ENCODE results near the gene CLCN2.

CLCN2 gene

DNA sequence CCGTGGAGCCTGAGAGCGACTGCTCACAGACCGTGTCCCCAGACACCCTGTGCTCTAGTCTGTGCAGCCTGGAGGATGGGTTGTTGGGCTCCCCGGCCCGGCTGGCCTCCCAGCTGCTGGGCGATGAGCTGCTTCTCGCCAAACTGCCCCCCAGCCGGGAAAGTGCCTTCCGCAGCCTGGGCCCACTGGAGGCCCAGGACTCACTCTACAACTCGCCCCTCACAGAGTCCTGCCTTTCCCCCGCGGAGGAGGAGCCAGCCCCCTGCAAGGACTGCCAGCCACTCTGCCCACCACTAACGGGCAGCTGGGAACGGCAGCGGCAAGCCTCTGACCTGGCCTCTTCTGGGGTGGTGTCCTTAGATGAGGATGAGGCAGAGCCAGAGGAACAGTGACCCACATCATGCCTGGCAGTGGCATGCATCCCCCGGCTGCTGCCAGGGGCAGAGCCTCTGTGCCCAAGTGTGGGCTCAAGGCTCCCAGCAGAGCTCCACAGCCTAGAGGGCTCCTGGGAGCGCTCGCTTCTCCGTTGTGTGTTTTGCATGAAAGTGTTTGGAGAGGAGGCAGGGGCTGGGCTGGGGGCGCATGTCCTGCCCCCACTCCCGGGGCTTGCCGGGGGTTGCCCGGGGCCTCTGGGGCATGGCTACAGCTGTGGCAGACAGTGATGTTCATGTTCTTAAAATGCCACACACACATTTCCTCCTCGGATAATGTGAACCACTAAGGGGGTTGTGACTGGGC, 16.7 kb downstream of the CLCN2 start:
- TF ChIP-seq, protein P1, sequence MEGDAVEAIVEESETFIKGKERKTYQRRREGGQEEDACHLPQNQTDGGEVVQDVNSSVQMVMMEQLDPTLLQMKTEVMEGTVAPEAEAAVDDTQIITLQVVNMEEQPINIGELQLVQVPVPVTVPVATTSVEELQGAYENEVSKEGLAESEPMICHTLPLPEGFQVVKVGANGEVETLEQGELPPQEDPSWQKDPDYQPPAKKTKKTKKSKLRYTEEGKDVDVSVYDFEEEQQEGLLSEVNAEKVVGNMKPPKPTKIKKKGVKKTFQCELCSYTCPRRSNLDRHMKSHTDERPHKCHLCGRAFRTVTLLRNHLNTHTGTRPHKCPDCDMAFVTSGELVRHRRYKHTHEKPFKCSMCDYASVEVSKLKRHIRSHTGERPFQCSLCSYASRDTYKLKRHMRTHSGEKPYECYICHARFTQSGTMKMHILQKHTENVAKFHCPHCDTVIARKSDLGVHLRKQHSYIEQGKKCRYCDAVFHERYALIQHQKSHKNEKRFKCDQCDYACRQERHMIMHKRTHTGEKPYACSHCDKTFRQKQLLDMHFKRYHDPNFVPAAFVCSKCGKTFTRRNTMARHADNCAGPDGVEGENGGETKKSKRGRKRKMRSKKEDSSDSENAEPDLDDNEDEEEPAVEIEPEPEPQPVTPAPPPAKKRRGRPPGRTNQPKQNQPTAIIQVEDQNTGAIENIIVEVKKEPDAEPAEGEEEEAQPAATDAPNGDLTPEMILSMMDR (IDR thresholded peaks at IDR 0.05) = no peak

DNA sequence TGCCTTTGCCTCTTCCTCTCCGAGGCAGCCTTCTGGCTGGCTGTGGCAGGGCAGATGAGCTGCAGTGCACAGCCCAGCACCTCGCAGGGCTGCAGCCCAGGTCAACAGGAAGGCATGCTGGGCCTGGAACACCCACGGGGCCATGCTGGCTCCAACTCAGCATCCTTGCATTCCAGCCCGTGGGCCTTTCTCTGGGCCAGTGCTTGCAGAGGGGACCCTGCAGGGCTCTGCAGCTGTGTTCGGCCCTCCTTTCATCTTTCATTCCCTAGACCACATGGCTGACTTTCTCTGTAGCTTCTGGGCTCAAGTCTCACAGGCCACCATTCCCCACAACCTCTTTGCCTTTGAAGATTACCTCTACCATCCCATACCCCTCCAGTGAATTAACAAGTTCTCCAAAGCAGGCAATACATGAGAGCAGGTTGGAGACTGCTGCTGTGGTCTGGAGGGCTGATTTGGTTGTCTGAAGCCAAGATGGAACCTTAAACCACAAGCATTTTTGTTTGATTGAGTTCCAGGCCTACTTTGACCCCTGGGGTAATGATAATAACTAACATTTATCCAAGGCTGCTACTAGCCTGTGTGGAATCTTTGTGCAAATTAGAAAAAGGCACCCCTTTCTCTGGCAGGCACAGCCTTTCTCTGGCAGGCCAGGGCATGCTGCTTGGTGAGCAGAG, 18.1 kb downstream of the CLCN2 start:
- TF ChIP-seq, protein P1 (IDR thresholded peaks at IDR 0.05) = no peak

DNA sequence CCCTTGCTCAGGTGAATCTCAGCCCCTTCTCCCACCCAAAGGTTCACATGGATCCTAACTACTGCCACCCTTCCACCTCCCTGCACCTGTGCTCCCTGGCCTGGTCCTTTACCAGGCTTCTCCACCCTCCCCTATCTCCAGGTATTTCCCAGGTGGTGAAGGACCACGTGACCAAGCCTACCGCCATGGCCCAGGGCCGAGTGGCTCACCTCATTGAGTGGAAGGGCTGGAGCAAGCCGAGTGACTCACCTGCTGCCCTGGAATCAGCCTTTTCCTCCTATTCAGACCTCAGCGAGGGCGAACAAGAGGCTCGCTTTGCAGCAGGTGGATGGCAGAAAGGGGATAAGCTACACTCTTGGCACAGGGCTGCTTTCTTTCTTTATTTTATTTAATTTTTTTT, 19.5 kb downstream of the CLCN2 start:
- TF ChIP-seq, protein P1 (IDR thresholded peaks at IDR 0.05) = no peak

DNA sequence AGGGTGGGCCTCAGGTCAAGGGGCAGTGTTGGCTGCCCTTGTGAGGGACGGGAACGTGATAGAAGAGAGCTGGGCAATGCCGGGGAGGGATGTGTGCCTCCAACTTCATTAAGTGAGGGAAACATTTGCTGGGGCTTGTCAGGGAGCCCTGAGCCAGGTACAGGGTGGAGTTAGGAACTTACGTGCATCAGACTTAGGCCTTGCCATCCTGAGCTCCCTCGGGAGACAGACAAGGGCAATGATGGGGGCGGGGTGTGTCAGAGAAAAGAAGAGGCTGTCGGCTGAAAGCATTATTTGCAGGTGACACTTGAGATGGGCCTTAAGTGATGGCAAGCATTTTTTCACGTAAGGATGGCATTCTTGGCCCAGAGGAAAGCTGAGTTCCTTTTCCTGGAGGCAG, 22.4 kb downstream of the CLCN2 start:
- TF ChIP-seq, protein P1 (IDR thresholded peaks at IDR 0.05) = no peak

DNA sequence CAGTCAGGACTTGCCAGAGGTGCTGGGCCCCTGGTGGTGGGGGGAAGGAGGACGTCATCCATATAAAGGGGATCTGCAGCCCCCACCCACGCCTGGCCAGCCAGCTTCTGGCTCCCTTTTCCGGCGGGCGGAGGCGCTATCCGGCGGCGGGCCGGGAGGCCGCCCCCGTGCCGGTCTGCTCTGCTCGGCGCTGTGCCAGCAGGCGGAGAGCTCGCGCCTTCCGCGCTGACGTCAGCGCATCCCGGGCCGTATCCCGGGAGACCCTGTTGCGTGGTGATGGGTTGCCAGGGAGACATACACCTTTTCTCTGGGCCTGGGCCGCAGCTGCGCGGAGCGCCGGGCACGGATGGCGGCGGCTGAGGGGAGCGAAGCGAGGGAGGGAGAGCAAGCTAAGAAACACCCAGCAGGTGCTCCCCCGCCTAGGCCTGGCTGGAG, 22.9 kb downstream of the CLCN2 start:
- TF ChIP-seq, protein P1 (IDR thresholded peaks at IDR 0.05) = no peak

DNA sequence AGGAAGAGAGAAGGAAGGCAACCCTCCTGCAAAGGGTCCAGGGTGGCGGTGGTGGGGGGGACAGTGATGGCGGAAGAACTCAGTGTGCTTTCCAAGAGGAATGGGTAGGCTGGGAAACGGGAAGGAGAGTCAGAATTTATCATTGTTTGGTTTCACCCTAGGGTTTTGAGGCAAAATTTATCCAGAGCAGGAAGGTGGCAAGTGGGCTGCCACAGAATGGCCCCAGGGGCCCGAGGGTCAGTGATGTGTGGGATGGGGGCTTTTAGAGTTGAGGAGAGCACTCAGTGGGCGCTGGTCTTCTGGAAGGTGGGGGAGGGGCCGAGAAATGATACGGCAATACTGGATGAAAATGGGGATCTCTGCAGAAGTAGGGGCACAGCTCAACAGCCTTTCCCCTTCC, 23.4 kb downstream of the CLCN2 start:
- TF ChIP-seq, protein P1 (IDR thresholded peaks at IDR 0.05) = no peak

DNA sequence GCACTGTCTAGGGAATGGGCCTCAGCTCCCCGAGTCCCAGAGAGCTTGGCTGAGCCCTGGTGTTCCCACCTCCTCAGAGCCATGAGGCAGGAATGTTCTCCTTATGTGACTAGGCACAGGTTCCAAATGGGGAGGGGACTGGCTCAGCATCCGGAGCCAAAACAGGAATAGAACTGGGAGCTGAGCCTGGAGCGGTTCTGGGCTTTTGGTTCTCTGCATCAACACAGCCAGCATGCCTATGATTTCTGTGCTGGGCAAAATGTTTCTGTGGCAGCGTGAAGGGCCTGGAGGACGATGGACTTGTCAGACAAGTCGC, 24.0 kb downstream of the CLCN2 start, which contains the start of gene FAM131A:
FAM131A (plus strand) TSS at position 202 of the 316 bp plus-strand sequence; CDS start at position 233, 31 bp downstream.
- TF ChIP-seq, protein P1 (IDR thresholded peaks at IDR 0.05) = no peak
